GM18507 (cell line): ENCODE data around the gene IGLL5.

Experiments used
- DNase-seq: peaks from one replicate; pipeline ENCODE4 v3.0.0; 2011; ENCODE audit warnings: low read depth; ENCODE audit not compliant: insufficient read length; ENCODE audit errors: extremely low spot score
- FAIRE-seq: peaks from 2 replicates; lab custom pipeline; 2011; peaks lifted over from hg19 to GRCh38; lab: Jason Lieb, UNC

The IGLL5 gene

DNA sequence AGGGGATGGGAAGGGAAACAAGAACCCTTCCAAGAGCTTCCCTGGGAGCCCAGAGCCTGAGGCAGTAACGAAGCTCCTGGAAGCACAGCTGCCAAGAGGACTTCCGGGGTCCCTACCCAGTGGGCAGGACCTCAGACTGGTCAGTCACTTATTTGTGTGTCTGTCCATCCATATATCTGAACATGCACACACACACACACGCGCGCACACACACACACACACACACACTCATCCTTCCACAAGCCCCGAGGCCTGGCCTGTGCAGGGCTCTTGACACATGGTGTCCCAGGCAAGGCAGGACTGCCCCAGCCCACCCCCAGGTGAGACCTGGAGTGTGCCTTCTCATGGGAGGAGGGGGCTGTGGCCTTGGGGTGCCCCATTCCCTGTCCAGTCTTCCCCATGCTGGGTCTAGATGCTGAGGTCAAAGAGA lies 44.9 kb downstream of the IGLL5 start:
- DNase-seq (no peak), FAIRE-seq (no peak)

DNA sequence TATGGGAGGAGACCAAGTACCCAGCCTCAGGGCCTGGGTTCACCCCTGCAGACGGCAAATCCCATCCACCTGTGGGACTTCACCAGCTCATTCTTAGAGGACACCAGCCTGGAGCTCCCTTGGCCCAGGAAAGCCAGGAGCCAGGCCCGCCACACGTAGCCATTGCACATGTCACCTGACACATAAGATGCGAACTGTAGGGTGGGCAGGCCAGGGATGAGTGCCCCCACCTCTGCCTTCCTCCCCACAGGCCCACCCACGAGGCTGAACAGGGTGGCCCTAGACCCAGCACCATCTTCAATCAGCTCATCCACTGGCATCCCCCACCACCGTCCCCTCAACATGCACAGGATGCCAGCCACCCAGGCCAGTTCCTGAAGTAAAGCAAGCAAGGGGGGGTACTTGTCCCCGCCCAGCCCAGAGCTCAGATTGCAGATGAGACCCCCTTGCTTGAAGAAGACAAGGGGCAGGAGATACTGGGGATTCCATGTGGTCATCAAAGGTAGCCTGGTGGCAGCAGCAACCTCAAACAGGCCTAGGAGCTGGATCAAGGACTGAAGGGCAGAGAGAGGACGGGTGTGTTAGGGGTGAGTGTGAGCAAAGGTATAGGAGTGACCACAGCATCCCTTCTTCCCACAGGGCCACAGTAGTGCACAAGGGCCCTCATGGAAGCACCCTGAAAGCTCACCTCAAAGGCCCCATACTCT lies 45.6 kb downstream of the IGLL5 start:
- DNase-seq (no peak), FAIRE-seq (no peak)

DNA sequence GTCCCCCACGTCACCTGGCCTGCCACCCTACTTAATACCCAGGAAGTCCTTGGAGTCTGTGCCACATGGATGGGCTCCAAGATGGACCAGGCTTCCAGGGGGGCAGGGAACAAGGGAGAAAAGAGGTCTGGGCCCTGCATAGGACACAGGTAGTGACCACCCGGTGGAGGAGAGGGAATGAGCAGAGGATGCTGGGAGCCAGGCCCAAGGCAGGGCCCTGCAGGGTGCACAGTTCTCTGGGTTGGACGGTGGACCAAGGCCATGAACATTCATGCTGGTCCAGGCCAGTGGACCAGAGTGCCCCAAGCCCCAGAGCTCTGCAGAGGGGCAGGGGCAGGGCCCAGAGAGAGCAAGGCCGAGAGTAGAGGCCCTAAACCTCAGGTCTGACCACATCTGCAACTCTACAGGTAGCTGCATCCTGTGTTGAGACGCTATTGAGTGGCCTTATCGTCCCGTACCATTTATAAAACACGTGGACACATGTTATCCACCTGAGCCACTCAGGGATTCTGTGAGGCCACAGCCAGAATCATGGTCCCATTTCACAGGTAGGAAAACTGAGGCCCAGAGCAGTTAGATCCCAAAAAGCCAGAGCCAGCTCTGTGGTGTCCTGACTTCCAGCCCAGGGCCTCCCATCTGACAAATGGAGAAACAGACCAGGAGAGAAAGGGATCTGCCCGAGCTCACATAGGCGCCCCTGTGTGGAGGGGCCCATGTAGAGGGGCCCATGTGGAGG lies 46.4 kb downstream of the IGLL5 start:
- no peak for FAIRE-seq
- DNase-seq: no peak

DNA sequence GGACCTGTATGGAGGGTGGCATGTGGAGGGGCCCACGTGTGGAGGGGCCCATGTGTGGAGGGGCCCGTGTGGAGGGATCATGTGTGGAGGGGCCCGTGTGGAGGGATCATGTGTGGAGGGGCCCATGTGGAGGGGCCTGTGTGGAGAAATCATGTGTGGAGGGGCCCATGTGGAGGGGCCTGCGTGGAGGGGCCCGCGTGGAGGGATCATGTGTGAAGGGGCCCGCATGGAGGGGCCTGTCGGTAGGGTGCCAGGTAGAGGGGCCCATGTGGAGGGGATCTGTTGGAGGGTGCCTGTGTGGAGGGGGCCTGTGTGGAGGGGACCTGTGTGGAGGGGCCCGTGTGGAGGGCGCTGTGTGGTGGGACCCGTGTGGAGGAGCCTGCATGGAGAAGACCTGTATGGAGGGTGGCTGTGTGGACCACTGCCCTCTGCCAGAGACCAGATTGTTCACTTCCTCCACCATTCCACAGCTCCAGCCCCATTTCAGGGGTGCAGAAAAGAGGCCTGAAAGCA lies 47.0 kb downstream of the IGLL5 start:
- DNase-seq (no peak), FAIRE-seq (no peak)

DNA sequence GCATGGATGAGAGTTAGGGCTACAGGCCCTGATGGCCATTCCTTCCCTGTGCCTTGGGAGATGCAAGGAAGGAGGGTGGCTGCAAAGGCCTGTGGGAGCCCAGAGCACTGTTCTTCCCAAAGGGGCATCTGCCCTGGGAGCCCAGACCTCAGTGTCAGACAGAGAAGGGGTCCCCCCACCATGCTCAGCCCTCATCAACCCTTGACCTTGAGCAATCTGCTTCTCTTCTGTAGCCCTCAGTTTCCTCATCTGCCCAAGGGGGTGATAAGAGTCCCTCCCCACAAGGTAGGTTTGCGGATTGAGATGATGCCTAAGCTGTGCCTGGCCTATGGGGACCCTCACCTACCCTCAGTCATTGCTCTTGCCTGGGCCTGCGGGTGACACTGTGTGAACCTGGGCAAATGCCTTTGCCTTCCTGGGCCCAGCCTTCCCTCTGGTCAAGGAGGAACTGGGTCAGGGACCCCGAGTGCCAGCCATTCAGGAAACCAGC lies 47.5 kb downstream of the IGLL5 start:
- DNase-seq: no peak
- FAIRE-seq: no peak

DNA sequence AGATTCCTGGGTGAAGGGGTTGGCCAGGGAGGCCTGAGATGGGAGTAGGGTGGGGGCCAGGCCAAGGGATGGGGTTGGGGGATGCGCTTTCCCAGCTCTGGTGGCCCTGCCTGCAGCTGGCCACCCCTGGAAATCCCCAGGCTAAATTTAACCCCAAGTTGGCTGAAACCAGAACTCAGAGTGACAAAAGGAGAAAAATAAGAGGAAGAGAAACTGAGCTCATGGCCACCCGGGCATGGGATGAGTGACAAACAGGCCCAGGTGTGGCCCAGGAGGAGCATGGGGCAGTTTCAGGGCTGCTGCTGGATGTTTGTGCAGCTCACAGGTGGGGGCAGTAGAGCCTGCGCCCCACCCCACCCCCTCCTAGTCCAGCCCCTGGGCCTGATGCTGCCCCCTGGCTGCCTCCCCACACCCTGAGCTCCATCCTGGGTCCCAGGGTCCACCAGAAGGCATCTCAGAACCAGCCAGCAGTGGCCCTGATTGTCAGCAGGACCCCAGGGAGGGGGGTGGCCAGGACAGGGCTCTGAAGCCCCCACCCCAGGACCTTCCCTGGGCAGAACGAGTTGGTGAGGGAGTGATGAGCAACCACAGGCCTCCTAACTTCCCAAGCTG lies 48.0 kb downstream of the IGLL5 start:
- DNase-seq (peak; percentile 89), FAIRE-seq (peak; percentile 99)

DNA sequence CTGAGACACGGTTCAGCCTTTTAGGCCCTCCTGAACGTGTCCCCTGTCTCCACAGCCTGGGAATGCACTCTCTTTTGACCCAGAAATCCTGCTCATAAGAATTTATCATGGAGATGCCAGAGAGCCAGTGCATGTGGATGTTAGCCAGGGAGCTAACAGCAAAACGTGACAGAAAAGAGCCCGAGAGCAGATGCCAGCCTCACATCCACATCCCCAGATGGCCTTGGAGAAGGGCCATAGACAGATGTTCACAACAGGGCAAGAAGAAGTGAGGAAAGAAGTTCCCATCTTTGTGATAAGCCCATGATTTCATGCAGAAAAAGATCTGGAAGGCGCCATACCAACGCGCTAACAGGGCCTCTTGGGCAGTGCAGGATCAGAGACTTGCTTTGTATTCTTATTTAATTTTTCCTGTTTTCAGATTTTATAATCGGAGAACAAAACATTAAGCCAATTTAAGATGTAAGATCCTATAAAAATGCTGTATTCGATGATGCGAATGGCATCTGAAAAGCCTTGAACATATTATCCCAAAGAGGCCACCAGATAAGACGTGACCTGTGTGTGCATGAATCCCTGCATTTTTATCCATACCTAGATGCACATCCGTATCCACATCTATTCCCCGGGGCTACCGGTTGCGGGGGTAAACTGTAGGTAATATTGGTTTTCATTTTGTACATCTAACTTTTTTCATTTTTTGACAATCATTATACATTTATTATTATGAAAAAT lies 48.7 kb downstream of the IGLL5 start:
- no peak for DNase-seq
- peak; percentile 9 for FAIRE-seq

DNA sequence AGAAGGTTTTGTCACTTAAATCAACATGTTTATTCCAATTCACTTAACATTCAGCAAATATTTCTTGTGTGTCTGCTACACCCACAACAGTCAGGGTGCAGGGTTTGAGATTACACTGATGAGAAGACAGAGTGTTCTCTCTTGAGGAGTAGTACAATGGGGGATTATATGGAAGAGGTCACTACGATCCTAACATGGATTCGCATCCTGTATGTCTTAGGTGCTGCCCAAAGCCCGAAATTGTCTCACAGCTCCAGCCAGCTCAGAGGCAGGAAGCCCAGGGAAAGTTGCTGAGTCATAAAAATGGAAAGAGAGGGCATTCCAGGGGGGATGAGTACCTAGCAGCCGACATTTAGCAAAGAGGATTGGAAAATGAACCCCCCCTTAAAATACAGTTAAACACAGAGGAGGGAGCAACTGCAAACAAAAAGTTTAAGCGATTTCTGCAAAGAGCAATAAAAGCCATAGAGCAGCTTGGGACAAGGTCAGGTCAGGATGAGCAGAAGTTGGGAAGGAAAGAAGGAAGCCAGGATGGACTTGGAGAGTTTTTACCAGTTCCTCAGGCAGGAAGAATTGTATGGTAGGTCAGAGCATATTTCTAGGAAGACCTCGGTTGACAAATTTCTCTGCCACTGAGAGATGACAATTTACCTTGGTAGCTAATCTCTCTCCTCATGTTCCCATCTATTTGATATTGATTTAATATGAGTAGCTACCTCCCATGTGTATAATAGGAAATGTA lies 49.5 kb downstream of the IGLL5 start:
- DNase-seq: no peak
- peak; percentile 63 for FAIRE-seq

DNA sequence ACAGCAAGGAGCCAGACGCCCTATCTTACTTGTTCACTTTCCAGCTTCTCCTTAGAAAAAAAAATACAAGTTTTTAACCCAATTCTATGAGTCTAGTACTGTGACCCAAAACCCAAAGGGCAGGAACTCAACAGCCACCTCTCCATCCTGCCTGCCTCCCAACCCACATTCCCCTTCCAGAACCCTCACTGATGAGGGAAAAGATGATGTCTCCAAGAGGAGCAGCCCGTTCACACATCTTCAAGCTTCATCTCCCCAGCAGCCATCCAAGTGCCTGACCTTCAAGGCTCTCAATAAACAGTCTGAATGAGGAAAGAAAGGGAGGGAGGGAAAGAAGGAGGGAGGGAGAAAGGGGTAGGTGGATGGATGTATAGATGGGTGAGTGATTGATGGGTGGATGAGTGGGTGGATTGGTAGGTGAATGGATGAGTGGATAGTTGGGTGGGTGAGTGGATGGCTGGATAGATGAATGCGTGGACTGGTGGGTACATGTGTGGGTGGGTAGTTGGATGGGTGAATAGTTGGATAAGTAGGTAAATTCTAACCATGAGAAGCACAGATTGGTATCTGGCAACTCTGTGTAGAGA lies 50.4 kb downstream of the IGLL5 start:
- DNase-seq (no peak), FAIRE-seq (no peak)

DNA sequence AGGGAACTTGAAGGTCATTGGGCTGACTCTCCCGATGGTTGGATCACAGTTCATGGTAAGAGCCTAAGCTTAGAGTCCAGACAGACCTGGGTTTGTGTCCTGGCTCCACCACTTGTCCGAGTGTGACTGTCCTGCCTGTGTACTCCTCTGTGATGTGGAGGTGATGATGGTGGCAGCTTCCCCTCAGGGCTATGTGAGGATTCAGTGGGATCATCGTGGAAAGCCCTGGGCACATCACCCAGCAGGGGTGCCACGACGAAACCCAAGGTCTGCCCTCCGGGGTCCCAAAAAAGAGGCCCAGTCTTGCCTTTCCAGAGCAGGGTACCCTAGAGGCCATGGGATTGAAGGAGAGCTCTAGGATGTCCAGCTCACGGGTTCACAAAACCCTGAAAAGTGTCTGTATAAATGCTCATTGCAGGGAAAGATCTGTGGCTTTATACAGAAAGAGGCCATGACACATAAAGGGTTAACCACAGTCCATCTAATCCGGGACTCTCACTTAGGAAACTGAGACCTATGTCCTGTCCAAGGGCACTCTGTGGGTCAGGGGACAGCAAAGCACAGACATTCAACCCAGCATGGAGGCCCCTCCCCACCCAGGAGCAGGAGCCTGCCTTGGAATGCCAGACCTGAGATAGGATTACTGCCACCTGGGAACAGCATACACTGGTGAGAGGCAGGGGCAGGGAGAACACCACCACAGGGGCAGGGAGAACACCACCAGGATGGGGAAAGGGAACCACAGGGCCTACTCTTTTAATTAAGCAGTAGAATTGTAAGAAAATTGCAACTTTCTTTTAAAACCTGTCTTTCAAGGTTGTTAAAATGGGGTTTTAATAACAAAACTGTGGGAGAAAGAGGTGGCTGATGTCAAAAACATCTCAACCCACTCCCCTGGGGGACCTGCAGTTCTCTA lies 51.3 kb downstream of the IGLL5 start:
- DNase-seq (no peak), FAIRE-seq (no peak)

DNA sequence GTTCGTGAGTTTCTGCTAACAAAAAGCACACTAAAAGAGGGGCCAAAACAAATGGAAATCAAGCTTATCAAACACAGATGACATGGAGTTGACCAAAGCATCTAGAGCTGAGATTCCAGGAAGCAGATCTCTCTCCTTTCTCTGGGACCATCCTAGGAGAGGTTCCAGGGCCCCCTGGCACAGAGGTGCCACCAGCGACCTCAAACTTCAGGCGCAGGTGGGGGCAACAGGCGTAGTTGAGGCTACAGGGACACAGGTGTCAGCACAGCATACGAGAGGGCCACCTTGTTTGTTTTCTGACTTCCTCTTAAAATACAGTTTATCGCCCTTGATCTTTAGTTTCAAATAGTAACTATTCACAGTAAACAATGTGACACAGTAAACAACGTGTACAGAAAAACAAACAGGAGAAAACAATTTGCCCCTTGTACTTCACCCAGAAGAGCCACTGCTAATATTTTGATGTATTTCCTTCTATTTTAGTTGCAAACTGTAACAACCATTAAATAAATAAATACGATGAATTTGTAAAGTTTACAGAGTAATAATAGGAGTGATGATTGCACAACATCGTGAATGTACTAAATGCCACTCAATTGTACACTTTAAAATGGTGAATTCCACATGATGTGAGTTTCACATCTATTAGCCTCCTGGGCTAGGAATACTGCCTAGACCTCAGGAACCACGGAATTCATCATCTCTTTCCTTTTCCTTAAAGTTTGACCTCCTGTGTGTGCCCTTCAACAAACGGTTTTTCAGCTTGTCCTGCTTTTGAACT lies 52.2 kb downstream of the IGLL5 start:
- DNase-seq: no peak
- FAIRE-seq: no peak

DNA sequence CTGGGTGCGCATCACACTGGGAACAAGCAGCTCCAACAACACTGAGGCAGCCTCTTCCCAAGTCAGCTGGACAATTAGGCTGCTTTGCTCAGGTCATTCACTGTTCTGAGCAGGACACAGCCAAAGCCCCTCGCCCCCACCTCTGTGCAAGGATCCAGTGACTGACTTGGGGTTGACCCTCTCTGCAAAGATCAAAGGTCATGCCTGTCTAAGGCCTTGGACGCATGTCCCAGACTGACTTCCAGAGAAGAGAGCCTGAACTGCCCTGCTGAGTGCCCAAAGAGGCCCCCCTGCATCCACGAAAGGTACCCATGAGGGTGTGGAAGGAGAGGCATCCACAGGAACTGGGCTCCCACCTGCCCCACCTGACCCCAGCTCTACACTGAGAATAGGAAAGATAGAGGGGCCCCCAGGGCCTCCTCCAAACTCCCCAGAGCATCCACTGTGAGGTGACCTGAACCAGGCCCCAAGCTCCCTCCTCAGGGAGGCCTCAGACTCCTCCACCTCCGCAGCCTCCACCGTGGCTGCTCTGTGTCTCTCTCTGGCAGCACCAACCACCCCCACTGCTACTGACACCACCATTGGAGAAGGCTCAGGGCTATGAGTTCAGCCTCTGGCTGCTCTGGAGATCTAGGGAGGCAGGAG lies 53.5 kb downstream of the IGLL5 start:
- no peak for DNase-seq
- FAIRE-seq: no peak

DNA sequence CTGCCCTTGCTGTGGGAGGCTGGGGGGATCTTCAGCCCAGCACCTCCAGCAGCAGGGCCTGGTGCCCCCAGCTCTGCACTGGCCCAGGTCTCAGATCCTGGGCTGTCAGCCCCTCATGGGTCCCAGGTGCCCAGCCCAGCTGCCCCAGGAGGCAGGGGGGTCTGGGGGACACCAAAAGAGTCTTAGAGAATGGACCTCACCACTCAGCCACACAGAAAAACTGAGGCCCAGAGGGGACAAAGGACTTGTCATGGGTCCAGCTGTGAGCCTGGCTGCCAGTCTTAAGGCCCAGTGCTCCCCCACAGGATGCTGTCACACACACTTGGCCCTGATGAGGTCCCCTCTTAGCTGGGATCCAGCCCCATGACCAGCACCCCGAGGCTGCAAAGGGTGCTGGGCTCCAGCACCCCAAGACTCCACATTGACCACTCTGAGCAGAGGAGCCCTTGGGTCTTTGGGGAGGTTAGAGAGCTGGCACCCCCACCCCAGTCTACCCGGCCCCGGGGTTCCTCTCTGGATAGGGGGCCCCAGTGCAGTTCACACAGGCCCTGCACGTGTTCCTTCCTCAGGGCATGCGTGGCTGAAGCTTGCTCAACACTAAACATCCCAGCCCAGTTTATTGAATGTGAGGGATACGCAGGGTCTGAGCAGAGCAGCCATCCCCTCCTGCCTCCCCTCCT lies 54.4 kb downstream of the IGLL5 start:
- no peak for FAIRE-seq
- no peak for DNase-seq

DNA sequence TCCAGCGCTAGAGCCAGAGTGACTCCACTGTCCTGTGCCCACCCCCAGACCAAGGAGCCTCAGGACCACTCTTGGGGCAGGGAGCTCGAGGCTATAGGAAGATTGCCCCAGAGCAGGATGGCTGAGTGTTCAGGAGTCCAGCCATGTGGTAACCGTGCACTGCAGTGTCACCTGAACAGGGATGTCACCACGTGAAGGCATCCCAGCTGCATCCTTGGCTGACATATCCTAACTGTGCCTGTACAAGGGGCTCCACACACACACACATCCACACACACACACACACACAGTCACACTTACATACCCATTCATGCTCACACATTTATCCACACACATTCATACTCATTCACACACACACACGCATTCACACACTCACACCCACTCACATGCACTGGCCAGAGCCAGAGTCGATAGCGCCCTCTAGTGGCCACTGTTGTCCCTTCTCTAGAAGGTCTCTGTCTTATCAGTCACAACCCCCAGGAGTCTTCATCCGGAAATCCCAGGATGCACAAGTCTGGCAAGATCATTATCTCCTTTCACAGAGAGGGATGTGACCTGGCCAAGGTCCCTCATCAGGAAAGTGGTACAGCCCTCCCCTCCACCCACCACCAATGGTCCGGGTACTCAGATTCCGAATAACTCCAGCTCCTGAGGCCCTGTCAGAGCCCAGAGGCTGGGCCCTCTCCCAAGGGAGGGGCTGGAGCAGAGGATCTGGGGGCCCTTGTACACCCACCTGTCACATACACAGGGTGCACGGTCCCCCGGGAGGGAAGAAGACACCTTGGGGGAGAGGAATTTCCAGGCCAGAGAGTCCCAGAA lies 55.1 kb downstream of the IGLL5 start:
- FAIRE-seq (peak; percentile 85), DNase-seq (no peak)

DNA sequence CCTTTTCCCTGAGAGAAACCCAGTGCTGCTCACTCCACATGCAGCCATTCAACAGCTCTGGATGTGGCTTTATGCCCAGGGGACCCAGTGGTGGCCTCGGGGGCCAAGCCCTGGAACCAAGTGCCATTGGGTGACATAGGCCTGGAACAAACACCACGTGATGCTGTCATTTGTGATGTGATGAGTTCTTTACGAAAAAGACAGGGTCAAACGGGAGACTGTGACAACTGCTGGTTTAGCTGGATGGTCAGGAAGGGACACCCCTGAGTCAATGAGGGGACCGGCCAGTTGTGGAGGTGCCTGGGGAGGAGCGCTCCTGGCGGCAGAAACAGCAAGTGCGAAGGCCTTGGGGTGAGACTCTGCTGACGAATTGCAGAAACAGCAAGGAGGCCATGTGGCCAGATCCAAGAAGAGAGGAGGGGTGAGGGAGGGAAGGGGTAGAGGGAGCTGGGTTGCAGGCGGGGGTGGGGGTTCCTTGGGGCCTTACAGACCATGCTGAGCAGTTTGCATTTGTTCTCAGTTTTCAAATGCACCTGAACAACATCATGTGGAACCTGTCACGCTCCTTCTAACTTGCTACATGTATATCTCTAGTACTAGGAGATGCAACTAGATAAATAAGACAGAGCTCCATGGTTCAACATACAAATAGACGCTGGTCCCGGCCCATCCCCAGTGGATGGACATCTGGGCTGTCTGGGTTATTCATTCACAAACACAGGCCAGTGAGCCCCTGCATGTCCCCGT lies 56.1 kb downstream of the IGLL5 start:
- FAIRE-seq: no peak
- DNase-seq: no peak
